Nephron progenitor cell (in vitro differentiated cells): Measurements from ENCODE around the gene NAA80.
"Not testable (repeated sequence)": the region's sequence is repeated elsewhere in the genome, so short reads cannot be mapped to it uniquely, and the experiment has no call there.

Experiments
- DNase-seq: peaks from one replicate; pipeline ENCODE4 v3.0.0; 2021
- H3K27ac Mint-ChIP-seq: 2 replicates; pipeline ENCODE4 v1.8.0; 2021; ENCODE audit warnings: mild to moderate bottlenecking, moderate library complexity, mixed read lengths
- H3K27me3 Mint-ChIP-seq: 2 replicates; pipeline ENCODE4 v1.8.0; 2021; ENCODE audit warnings: mild to moderate bottlenecking, low read depth, mixed read lengths; ENCODE audit not compliant: poor library complexity
- H3K36me3 Mint-ChIP-seq: 2 replicates; pipeline ENCODE4 v1.8.0; 2021; ENCODE audit warnings: low read depth, mixed read lengths
- H3K4me1 Mint-ChIP-seq: 2 replicates; pipeline ENCODE4 v1.8.0; 2021; ENCODE audit warnings: mixed read lengths
- H3K4me3 Mint-ChIP-seq: 2 replicates; pipeline ENCODE4 v1.8.0; 2021; ENCODE audit warnings: mild to moderate bottlenecking, moderate library complexity, mixed read lengths
- H3K9me3 Mint-ChIP-seq: 2 replicates; pipeline ENCODE4 v1.8.0; 2021; ENCODE audit warnings: mild to moderate bottlenecking, moderate library complexity, mixed read lengths
- CTCF ChIP-seq: fragments of 200-600 bp; sonication (generic); IDR thresholded peaks from 2 replicates; pipeline ENCODE4 v1.5.0; 2021; ENCODE audit warnings: antibody characterized with exemption

NAA80 gene

GRCh38 chr3:50314342-50314741, 15.1 kb upstream of the NAA80 start:
- Mint-ChIP-seq H3K4me1 (peaks cover 38% of the 10 kb centered on the region), H3K27ac (peak overlapping the region; percentile 62), H3K4me3 (no peak overlapping the region), H3K36me3 (peaks cover 58% of the 10 kb centered on the region), H3K27me3 (no peaks in the 10 kb centered on the region), H3K9me3 (peaks cover 28% of the 10 kb centered on the region)
- DNase-seq = no peak
- no peak for TF ChIP-seq CTCF

DNA sequence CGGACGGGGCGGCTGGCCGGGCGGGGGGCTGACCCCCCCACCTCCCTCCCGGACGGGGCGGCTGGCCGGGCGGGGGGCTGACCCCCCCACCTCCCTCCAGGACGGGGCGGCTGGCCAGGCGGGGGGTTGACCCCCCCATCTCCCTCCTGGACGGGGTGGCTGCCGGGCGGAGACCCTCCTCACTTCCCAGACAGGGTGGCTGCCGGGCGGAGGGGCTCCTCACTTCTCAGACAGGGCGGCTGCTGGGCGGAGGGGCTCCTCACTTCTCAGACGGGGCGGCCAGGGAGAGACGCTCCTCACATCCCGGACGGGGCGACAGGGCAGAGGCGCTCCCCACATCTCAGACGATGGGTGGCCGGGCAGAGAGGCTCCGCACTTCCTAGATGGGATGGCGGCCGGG, 12.8 kb upstream of the NAA80 start:
- not testable (repeated sequence) for H3K27me3 Mint-ChIP-seq

DNA sequence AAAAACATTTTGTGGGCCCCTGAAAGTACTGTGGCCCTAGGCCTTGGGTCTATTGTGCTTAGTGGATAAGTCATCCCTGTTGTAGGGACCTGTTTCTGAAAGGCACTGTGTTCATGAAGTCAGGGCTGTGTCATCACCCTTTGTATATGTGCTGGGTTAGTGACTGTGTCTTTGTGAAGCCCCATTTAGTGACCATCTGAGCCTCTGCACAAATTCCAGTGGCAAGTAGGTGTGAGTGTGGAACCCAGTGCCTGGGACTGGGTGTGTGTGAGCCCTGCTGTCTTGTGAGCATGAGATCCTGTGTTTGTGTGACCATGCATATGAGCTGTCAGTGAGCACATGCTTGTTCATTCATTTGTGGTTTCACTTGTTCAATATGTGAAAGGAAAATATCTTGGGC, 5.4 kb upstream of the NAA80 start:
- no peak for DNase-seq
- TF ChIP-seq CTCF = no peak
- H3K36me3 Mint-ChIP-seq = peaks cover 21% of the 10 kb centered on the region
- no peak overlapping the region for H3K27ac Mint-ChIP-seq
- no peak overlapping the region for H3K4me3 Mint-ChIP-seq
- H3K9me3 Mint-ChIP-seq = peaks cover 41% of the 10 kb centered on the region
- H3K4me1 Mint-ChIP-seq = peaks cover 22% of the 10 kb centered on the region
- H3K27me3 Mint-ChIP-seq = no peaks in the 10 kb centered on the region

More for the DNA sequence above, 12.8 kb upstream of the NAA80 start:
- peaks cover 55% of the 10 kb centered on the region for H3K36me3 Mint-ChIP-seq
- H3K9me3 Mint-ChIP-seq = peaks cover 51% of the 10 kb centered on the region
- not testable (repeated sequence) for H3K4me3 Mint-ChIP-seq, H3K27ac Mint-ChIP-seq, DNase-seq
- peaks cover 16% of the 10 kb centered on the region for H3K4me1 Mint-ChIP-seq

DNA sequence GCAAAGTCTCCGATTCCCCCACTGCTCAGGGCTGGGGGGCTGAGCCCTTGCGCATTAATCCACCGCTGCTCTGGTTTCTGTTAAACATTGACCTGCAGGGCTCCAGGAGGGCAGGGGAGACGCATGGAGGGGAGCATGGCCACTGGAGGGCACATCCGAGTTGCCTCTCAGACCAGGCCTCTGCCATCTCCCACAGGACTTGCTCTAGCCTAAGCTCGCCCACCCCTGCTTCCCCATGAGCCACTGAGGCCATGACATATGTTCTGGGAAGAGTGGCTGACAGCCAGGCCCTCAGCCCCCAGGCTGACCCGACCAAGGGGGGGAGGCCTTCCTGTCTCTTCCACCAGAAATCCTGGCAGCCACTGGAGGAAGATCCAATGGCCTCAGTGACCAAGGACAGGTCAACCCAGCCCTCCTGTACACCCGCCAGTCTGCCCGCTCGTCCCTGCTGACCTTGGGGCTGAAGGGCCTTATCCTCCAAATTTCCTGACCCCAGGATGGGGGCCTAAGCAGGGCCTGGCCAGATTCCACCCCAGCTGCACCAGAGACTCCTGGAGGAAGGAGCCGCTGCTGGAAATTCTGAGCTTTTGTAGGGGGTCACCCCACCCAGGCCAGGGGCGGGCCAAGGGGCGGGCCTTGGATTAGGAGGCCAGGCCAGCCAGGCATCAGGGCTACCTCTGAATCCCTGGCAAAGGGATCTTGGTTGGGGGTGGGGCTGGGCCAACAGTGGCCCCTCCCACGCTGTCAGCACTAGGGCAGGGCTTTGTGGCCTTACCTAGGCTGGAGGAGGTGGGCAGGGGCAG, 4.0 kb upstream of the NAA80 start, which contains the start of gene HYAL1:
TSS of gene HYAL1 (minus strand) at position 562 of the 803 bp plus-strand sequence. CDS start 618 bp downstream, outside the sequence.
- TF ChIP-seq CTCF = no peak
- Mint-ChIP-seq H3K9me3 (peaks cover 27% of the 10 kb centered on the region), H3K27ac (no peak within 1 kb of the TSS), H3K27me3 (peaks cover 5% of the 10 kb centered on the region), H3K4me3 (no peak within 1 kb of the TSS), H3K36me3 (peaks cover 11% of the 10 kb centered on the region), H3K4me1 (peaks cover 29% of the 10 kb centered on the region)
- DNase-seq = peak; percentile 40

DNA sequence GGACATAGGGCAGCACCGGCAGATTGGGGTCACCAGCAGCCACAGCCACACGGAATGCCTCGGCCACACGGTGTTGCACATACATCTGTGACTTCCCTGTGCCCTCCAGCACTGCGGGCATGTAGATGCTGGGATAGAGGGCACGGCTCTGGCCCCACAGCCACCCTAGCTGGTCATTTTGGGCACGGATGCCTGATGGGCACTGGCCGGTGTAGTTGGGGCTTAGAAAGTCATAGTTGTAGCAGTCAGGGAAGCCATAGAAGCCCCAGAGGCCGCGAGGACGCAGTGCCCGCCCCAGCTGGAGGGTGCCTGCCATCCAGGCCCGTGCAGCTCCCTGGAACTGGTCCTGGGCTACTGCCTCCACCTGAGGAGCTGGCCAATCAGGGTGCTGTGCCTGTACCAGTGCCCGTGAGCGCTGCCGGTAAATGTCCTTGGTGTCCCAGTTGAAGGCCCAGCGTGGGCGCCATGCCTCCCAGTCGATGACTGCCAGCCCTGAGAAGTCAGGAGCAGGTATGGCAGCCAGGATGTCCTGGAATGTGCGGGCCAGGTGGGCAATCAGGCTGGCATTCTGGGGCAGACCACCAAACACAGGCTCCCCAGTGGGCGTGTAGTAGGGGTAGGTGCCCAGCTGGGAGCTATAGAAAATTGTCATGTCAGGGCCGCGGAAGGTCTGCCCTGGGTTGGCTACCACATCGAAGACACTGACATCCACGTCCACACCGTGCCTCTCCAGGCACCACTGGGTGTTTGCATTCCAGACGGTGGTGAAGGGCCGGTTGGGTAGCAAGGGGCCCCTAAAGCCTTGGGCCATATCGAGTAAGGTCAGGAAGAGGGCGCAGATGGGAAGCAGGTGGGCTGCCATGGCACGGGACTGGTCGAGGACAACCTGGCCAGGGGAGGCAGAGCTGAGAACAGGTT, 3.1 kb upstream of the NAA80 start:
- H3K27ac Mint-ChIP-seq = no peak overlapping the region
- peaks cover 29% of the 10 kb centered on the region for H3K4me1 Mint-ChIP-seq
- no peak overlapping the region for H3K4me3 Mint-ChIP-seq
- peaks cover 19% of the 10 kb centered on the region for H3K9me3 Mint-ChIP-seq
- peaks cover 5% of the 10 kb centered on the region for H3K27me3 Mint-ChIP-seq
- no peak for TF ChIP-seq CTCF
- no peak for DNase-seq
- peaks cover 11% of the 10 kb centered on the region for H3K36me3 Mint-ChIP-seq

DNA sequence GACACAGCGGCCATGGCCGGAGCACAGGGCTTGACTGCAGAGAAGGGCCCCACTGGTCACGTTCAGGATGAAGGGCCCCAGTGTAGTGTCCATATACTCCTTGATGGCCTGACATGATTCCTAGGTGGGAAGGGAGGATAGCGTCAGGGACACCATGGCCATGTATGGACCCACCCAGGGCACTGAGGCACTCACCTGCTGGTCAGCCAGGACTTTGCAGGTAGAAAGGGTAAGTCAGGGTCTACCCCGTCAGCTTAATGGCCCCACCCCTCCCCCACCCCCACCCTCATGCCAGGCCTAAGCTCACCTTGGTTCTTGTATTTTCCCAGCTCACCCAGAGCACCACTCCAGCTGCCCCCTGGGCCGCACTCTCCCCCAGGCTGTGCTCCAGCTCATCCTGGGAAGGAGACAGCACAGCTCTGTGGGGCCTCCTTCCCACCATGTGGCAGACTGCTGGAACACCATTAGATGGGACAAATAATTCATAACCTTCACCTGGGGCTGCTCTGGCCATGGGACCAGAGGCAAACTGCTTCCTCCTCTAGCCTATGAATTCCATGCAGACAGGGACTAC, 1.6 kb upstream of the NAA80 start:
- Mint-ChIP-seq H3K36me3 (peaks cover 2% of the 10 kb centered on the region), H3K4me3 (peak overlapping the region; percentile 96), H3K4me1 (peaks cover 29% of the 10 kb centered on the region), H3K9me3 (peaks cover 3% of the 10 kb centered on the region), H3K27me3 (peaks cover 5% of the 10 kb centered on the region), H3K27ac (no peak overlapping the region)
- DNase-seq = no peak
- TF ChIP-seq CTCF = no peak
